HG02870 (cell line): ENCODE data around the gene UNC45B.
"Not testable (repeated sequence)": the region's sequence is repeated elsewhere in the genome, so short reads cannot be mapped to it uniquely, and the experiment has no call there.

Source experiments
- ATAC-seq: cut with Tn5 transposase; IDR thresholded peaks from one replicate; pipeline ENCODE4 v1.9.1; 2021; ENCODE audit warnings: mild to moderate bottlenecking, moderate library complexity; ENCODE audit not compliant: unreplicated experiment

UNC45B gene

DNA sequence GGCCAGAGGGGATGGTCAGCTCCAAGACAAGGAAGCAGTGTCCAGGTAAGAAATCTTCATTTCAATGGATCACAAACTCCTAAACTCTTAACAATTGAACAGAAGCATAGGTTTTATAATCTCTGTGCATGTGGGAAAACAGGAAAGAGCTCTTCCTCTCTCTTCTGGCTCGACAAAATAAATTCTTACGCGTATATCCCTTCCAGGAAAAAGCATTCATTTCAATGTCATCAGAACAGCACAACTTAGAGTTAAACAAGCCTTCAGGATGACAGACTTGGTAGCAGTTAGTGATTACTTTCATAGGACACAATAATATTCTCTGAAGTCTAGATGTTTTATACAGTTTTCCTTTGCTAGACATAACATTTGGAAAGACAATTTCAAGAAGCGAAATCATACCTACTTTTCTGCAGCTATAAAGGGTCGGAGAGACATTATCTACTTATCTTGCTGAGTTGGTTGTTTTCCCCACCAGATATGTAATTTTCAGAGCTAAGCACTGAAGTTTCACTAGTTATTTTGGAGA, 65.9 kb downstream of the UNC45B start:
- no peak for ATAC-seq

DNA sequence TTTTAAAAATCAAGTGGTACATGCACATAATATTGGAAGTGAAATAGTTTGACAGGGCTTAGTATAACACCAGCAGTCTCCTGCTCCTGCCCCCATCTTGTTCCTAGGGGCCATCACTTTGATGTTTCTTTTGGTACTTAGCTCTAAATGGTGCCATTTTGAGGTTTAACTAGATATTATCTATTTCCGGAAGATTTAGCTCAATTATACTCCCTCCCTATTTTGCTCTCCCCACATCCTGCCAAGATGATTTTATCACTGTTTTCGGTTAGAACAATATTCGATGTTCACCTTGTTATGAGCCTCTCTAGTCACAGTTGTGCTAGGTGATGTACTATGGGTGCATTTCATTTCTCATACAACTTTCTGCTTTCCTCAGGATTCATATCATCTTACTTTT, 66.6 kb downstream of the UNC45B start:
- ATAC-seq: no peak

DNA sequence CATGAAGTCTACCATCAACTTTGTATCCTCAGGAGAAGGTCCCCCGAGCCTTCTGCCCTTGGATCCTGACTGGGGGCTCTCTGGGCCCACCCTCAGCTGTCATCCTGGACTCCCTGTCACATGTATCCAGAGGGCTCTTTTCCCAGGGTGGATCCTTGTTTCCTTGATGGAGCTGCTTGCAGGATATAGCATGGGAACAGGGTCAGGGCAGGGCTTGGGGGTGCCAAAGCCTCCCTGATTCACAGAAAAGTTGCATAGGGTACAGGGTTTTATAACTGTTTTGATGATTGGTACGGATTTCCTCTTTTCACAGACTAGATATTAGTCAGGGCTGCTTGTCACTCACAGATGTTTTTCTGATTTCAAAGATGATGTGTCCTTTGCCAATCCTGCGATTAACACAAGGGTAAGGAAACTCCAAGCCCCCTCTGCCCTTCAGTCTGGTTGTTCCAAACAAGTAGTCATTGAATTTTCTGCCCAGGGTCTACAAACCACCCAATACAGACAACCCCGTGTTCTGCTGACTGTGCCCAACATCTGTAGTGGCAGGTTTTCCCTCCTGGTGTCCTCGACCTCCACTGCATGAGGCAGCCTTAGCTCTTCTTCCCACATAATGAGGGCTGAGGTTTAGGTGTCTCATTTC, 67.1 kb downstream of the UNC45B start:
- no peak for ATAC-seq

DNA sequence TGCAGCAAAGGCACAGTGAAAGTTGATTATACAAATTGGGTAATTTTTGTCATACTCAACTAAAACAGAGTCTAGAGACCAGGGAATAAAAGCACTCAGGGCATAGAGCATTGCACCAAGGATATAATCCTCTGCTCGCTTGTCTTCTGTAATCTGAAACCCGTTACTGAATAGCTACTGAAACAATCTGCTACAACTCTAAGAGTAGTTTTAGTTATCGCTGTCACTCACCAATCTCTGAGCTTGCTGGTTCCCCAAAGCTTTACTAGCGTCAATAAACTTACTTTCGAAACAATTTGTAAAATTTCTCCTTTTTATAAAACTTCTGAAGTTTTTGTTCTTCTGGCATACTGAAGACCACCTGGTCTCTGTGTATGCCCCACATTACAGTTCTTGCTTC, 69.5 kb downstream of the UNC45B start:
- no peak for ATAC-seq

DNA sequence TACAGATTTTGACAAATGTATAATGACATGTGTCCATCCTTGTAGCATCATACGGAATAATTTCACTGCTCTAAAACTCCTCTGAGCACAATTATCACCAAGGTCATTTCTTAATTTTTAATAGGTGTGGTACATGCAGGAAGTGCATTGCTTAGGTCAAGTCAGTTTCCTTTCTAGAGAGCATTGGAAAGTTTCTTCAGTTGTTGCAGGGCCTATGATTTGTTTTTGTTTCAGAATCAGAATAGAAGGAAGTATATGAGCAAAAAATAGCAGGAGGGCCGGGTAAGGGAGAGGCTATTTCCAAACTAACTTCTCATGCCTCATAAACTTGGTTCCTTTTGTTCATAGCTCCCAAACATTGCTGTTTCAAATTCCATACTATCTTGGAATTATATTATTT, 71.3 kb downstream of the UNC45B start:
- ATAC-seq: no peak

DNA sequence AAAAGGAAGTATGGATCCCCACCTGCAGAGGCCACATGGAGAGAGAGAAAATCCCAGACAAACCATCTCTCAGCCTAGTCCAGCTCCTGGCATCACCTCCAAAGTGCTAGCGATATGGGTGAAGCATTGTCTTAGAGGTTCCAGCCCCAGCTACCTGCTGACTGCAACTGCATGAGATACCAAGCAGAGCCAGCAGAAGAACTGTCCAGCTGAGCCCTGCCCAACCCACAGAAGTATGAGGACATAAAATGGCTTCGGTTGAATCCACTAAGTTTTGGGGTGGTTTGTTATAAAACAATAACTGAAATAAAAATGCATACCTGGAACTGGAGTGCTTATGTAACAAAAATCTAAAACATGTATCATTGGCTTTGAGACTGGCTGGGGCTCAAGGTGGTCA, 74.8 kb downstream of the UNC45B start:
- no peak for ATAC-seq

DNA sequence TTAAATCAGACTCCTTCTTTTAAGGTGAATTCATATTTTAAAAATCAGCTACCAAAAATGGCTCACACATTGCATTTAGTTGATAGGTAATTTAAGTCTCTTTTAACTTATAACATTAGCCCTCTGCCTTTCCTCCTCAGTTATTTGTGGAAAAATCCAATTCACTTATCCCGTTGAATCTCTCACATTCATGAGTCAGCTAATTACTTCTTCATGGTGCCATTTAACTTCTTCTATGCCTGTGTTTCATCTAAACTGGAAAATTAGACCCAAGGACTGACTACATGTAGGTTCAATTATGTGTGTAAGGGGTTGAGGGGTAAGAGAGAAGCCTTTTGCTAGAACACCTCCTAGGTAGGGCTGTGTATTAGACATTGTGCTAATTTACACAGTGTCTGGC, 76.8 kb downstream of the UNC45B start:
- no peak for ATAC-seq

DNA sequence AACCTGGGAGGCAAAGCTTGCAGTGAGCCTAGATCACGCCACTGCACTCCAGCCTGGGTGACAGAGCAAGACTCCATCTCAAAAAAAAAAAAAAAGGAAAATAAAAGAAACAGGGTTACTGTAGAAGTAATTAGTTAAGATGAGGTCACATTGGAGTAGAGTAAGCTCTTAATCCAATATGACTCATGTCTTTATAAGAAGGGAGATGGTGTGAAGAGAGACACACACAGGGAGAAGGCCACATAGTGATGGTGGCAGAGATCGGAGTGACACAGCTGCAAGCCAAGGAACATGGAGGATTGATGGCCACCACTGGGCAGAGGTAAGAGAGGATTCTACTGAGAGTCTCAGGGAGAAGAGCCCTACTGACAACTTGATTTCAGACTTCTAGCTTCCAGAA, 79.9 kb downstream of the UNC45B start:
- ATAC-seq: no peak

DNA sequence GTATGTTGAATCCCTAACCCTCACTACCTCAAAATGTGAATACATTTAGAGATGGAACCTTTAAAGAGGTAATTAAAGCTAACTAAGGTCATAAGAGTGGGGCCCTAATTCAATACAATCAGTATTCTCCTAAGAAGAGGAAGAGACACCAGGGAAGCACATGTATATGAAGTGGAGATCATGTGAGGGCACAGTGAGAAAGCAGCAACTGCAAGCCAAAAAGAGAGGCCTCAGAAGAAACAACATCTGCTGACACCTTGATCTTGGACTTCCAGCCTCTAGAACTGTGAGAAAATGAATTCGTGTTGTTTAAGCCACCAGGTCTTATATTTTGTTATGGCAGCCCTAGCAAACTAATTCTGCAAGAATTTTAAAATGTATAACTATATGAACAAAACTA, 82.0 kb downstream of the UNC45B start:
- no peak for ATAC-seq

DNA sequence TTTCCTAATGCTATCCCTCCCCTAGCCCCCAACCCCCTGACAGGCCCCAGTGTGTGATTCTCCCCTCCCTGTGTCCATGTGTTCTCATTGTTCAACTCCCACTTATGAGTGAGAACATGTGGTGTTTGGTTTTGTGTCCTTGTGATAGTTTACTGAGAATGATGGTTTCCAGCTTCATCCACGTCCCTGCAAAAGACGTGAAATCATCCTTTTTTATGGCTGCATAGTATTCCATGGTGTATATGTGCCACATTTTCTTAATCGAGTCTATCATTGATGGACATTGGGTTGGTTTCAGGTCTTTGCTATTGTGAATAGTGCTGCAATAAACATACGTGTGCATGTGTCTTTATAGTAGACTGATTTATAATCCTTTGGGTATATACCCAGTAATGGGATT, 86.7 kb downstream of the UNC45B start:
- not testable (repeated sequence) for ATAC-seq

DNA sequence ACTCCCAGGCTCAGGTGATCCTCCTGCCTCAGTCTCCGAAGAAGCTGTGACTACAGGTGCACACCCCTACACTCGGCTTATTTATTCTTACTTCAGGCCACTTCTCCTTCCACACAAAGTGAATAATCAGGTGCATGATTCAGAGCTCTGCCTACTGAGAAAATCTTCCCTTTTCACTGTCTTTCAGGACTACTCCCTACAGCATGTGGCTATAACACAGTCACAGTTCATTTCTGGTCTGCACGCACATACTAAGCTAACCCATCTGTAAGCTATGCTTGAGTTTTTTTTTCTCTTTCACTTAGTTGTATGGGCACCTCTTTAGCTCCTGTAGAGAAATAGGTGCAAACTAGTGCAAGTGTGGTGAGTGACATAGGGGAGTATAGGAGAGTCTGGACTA, 87.7 kb downstream of the UNC45B start:
- no peak for ATAC-seq

DNA sequence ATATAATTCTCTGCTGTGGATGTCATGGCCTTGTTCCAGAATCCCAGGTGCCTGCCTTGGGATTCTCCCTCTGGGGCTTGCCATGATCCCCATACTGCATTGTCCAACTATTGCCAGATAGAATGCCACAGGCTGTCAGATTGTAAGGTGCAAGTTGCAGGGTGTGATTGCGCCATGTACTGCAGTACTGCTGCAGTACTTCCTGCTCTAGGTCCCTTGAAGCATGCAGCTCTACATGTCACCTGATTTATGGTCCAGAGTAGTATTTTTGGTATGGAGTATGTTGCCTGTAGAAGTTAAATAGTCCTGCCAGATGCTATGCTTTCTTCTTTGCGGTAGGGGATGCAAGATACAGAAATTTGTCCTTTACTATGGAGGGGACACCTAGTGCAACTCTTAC, 88.3 kb downstream of the UNC45B start:
- no peak for ATAC-seq

DNA sequence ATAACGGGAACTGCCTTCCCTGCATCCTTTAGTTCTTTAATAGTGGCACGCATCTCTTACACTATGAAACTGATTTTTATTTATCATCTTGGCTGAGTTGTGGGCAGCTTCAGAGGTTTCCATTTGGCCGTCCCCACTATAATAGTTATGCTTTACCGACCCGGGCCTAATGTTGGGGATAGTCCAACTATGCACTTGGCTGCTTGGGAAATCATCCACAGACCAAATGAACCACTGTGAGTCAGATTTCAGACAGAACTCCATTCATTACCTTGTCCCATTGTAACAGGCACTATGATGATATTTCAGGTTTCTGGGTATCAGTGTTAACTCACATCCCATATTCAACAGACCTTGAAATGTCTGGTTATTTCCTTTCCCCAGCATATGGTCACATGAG, 89.2 kb downstream of the UNC45B start:
- ATAC-seq: no peak

DNA sequence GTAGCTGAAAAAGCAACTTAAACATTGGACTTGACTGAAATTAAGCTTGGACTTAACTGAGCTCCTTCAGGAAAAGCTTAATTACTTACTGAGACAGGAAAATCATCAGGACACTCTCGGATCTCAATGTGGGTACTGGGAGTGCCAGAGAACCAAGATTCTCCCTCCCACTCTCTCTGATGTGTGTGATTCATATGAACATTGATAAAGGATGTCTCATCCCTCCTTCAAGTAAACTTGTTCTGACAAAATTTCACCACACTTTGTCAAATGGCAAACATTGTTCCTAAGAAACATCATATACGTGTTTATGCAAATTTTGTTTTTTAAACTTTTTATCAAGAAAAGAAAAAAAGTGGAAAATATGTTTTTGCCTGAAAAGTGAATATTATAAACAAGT, 91.2 kb downstream of the UNC45B start:
- no peak for ATAC-seq
